GM21515 (cell line): ENCODE measurements around the gene UBAC1.
"Not testable (repeated sequence)": the region's sequence is repeated elsewhere in the genome, so short reads cannot be mapped to it uniquely, and the experiment has no call there.

Experiments
- ATAC-seq: cut with Tn5 transposase; IDR thresholded peaks from one replicate; pipeline ENCODE4 v1.9.1; 2021; ENCODE audit not compliant: unreplicated experiment

UBAC1 gene

DNA sequence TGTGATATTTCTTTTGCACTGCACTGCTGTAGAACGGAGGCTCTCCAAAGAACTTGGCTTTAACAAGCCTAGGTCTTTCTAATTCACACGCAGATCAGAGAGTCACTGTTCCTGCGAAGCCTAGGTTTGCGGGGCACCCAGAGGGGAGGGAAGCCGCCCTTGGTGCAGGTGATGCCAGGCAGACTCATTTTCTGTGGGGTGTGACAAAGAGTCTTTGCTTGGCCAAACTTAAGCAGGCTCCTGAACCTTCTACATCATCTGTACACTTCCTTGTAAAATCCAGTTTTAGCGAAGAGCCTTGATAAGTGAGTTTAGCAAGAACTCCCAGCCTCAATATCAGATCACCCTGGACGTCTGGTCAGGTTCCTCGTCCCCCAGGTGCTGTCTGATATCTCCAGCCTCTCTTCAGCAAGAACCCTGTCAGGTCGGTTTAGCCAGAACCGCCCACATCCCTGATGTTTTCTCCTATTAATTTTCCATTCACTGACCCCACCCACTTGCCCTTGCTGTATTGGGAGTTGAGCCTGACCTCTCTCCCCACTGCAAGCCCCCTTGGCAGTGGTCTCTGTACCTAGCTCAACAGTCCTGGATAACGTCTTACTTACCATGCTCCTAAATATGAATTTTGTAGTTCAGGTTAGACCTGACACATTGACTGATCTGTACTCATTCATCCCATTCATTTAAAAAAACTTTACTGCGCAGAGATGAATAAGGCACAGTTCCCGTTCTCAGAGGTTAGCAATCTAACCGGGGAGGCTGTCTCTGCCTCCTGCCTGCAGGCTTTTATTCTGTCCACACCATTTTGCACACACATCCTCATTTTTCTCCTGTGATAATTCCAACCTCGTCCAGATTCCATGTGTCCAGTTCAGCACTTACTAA lies 880 bp upstream of the UBAC1 start:
- ATAC-seq, result no peak

DNA sequence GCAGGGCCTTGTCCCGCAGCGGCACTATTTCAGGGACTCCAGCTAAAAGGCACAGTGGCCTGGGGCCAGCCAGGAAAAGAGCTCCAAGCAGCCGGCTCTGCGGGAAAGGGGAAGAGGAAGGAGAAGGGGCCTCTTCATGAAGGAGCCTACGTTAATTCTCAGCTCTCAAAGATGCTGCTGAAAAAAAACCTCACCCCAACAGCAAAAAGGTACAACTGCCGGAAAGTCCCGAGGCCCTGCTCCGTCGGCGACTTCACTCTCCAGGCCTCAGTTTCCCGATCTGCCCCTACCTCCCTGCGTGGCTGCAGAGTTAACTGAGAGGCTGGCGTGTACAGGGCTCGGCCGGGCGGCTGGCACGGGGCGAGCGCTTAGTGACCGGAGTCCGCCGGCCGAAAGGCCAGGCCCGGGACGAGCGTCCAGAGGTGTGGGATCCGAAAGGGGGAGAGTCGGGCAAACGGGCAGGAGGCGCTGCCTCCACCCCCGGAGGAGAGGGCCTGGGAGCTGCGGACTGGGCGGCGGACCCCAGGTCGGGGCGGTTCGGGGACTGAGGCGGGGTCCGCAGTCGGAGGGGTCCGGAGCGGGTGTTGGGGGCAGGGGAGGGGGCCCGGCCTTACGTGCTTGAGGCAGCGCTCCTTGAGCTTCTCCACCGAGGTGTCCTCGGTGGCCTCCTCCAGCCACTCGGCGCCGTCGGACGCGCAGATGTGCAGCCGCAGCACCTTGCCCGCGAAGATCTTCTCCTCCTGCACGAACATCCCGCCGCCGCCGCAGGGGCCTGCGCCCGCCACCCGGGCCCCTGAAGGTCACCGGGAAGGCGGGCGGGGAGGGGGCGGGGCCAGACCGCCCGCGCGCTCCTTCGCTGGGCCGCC lies 529 bp downstream of the UBAC1 start:
- no peak for ATAC-seq

DNA sequence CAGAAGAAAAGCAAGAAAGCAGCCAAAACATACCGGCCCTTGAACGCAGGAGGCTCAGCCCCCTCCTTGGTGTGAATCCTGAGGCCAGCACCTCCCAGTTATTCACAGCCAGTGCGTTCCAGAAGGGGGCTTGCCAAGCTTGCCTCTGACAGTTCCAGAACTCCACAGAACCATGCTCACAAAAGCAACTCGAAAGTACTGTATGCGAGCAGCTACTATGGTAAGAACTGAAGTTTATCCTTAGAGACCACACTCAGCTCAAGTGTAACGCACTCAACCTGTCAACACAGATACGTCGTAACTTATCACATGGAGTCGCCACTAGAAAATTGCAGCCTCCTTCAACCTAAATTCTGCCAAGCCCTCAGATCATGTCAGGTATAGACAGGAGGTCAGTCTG lies 1.4 kb downstream of the UBAC1 start:
- ATAC-seq, result no peak

DNA sequence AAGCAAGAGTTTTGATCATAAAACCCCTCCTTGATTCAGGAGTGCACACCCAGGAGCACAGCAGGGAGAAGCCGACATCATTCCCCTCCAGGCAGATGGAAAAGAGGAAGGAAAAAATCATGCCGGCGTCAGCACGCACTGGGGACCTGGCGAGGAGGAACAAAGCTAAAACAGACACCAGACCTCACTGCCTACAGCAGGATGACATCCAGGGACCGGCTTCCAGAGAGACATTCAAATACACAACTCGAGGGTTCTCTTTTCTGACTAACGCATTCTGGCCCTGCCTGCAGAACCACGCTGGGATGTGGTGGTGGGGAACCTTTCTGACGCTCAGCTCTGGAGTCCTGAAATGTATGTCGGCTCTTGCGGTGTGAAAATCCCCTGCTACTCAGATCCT lies 2.7 kb downstream of the UBAC1 start:
- no peak for ATAC-seq

DNA sequence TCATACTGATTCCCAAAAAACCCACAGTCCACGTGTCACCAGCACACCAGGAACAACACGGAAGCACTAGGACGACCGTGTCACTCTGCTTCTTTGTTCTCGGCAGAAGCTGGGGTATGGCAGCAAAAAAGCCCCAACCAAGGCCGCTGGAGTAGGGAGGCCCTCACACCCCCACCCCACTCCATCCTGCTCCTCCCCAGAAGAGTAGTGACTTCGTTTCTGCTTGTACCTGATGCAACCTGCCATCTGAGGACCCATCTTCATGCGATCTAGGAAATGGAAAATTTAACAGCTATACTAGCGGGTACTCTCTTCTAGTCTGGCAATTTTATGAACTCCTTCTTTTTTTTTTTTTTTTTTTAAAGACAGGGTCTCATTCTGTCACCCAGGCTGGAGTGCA lies 3.7 kb downstream of the UBAC1 start:
- ATAC-seq, result no peak

DNA sequence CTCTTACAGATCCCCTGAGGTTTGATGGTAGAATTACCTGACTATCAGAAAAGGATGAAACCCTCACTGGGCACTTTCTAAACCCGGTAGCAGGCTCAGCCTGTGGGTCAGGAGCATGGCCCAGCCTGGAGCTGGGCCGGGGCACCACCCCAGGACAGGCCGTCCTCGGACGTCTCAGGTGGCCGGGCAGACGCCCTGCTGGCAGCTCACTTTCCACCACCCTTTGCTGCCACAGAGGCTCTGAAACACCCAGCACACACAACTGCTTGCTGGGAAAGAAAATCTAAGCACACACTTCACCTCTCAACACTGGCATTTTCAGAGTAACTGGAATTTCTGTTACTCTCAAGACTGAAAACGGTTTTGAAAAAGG lies 4.4 kb downstream of the UBAC1 start:
- no peak for ATAC-seq

DNA sequence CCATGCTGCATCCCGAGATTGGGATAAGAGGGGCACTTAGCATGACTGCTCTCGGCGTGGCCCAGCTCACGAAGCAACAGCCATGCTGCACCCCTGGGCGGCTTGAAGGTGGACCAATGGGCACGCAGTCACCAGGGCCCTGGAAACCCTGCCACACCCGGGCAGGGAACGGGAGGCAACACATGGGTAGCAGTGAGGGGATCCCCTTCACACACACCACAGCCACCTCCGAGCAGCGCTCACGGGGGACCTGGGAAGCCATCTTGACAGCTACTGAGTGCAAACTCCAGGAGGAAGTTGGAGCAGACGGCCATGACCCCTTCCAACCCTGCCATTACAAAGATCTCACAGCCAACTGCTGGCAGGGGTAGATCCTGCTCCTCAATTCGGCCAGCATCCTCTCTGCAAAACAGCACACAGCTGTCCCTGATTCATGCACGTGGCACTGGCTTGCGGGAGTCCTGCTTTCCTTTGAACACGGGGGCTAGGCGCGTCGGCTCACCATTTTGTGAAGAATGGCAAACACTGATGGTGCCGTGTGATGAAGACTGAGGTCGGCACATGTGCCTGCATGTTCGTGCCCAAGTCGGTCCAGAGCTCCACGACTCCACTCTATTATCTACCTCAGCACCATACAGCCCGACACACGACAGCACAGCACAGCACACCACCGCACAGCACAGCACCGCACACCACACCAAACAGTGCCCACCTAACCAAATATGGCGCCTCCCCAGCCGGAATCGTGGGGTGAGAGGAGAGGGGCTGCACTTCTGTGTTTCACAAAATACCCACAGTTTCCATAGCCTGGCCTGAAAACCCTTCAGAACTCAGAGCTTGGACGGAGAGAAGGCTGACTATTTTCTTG lies 5.0 kb downstream of the UBAC1 start:
- ATAC-seq, result no peak

DNA sequence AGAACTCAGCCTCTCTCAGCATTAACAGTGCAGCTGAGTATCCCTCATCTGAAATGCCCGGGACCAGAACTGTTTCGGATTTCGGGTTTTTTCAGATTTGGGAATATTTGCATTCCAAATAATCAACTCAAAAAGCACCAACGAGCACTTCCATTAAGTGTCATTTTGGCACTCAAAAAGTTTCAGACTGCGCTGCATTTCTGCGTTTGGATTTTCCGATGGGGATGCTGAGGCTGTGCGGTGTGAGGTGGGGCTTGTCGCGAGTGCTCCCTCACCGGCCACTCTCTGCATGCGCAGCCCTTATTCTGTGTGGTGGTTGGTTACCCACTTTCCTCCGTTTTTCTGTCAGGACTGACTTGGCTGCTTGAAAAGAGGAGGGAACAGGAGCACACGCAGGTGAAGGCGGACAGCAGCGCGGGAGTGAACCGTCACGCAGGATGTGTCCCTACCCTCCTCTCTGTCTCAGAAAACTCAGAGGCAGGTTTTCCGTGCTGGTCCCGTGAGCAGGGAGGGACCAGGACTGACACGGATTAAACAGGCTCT lies 8.4 kb downstream of the UBAC1 start:
- no peak for ATAC-seq

DNA sequence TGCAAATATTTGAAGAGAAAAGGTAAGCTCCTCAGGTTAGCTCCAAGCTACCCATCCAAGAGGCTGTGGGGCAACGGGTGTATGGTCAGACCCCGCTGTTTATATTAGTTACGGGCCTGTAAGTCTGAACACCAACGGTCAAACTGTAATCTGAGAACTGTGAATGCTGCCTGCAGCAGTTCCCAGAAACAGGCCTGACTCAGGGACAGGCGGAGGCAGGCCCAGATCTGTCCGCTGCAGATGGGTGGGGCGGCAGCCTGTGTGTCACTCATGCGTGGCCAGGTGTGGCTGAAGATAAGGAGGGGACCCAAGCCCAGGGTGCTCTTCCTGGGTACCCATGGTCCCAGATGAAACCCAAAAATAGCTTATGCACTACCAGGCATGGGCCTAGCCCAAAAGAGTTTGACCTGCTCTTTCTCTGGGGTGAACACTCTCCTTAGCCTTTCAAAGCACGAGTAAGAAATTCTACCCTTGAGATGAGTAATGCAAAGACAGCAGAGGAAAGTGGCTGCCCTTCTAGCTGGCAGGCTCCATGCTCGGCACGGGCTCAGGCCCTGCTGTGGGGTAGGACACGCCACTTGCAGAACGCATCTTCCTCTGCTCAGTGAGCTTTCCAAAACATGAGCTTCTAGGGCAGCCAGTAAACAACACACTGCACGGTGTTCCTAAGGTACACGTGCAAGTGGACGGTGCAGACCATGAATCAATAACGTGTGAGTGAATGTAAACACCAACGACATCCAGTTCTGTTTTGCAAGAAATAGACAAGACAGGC lies 9.1 kb downstream of the UBAC1 start:
- ATAC-seq, result no peak

DNA sequence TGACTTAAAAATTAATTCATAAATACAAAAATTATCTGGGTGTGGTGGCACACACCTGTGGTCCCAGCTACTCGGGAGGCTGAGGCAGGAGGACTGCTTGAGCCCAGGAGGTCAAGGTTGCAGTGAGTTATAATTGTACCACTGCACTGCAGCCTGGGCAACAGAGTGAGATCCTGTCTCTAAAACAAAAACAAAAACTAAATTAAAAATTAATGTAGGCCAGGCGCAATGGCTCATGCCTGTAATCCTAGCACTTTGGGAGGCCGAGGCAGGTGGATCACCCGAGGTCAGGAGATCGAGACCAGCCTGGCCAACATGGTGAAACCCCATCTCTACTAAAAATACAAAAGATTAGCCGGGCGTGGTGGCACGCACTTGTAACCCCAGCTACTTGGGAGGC lies 9.9 kb downstream of the UBAC1 start:
- ATAC-seq, result not testable (repeated sequence)

DNA sequence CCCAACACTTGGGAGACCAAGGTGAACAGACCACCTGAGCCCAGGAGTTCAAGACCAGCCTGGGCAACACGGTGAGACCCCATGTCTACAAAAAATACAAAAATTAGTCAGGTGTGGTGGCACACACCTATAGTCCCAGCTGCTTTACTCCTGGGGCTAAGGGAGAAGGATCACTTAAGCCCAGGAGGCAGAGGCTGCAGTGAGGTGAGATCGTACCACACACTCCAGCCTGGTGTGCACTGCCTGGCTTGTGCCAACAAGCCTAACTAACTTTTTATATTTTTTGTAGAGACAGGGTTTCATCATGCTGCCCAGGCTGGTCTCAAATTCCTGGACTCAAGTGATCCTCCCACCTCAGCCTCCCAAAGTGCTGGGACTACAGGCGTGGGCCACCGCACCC lies 10.3 kb downstream of the UBAC1 start:
- not testable (repeated sequence) for ATAC-seq

DNA sequence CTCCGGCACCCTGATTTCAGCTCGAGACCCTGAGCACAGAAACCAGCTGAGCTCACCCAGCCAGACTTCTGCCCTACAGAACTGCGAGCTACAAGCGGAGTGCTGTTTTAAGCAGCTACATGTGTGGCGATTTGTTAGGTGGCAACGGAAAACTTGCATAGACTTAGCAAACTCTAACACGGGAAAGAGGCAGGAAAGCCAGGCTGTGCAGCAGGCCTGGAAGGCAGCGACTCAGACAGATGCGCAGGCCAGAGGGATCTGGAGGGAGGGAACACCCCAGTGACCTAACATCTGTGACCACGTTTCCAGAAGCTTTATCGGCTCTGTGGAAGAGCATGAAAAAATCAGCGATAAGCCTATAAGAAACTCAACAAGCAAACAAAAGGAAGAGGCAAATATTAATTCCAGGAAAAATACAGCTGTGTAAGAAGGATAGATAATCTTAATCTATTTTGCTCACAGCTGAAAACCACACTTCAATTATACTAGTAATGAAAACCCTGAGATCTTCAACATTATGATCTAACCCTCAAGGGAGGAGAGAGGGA lies 11.0 kb downstream of the UBAC1 start:
- no peak for ATAC-seq

DNA sequence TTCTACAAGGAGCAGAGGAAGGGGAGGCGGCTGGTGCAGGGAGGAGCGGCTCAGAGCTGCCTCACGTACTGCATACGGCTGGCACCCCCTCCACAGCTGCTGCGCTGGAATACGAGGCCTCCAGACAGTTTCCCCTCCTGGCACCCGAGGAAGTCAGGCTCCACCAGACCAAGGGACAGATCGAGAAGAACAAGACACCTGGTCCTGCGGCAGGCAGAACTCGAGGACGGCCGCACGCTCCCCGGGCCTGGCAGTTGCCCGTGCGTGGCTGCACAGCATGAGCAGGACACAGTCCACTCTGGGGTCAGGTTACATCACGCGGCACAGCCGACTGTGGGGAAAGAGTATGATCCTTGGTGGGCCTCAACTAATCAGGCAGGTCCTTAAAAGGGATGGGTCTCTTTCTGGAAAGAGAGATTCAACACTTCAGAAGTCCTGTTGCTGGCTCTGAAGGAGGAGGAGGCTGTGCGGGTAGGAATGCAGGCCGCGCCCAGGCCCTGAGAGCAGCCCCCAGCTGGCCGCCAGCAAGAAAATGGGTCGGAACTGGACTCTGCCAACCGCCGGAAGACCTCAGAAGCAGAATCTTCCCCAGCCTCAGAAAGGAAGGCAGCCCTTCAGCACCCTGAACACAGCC lies 11.6 kb downstream of the UBAC1 start:
- ATAC-seq, result no peak

DNA sequence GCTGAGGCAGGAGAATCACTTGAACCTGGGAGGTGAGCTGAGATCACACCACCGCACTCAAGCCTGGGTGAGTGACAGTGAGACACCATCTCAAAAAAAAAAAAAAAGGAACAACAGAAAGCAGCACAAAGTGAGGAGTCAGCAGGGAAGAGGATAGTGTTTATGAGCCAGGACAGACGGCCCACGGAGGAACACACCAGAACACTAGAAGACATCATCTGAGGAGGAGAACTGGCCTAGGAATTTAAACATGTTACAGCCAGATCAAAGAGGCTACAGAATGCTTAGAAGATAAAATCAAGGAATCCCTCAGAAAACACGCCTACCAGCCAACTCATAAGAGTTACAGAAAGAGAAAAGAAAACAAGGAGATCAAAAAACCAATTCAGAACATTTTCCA lies 12.2 kb downstream of the UBAC1 start:
- ATAC-seq, result no peak

DNA sequence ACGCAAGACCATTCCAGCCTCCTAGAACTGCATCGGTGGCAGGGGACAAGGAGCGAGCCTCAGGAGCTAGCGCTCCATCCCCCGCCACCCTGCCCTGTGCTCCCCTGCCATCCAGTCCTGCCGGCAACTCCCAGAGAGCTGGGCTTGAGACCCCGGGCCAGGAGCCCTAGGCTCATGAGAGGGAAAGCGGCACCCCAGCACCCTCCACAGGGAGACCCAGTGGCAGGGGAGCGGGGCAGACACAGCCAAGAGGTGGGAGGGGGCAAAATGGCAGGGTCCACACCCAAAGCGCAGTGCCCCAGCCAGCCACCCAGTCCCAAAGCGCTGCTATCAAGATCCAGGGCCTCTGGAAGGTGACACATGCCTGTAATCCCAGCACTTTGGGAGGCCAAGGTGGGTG lies 12.7 kb downstream of the UBAC1 start:
- ATAC-seq, result no peak

DNA sequence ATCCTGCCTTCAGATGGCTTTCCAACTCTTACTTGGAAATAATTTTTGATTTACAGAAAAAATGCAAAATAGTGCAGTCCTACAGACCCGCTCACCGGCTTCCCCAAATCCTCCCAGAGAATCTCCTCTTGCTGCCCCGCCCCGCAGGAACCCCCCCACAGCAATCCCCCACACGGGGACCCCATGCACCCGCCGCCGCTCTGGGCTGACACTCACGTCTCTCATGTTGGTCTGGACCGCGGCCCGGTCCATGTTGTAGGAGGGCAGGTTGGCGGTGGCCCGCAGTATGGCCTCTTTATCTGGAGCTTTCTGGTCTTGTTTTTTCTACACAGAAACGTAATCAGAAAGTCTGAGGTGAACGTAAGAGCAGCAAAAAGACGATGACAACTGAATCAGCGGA lies 13.6 kb downstream of the UBAC1 start:
- ATAC-seq, result no peak

DNA sequence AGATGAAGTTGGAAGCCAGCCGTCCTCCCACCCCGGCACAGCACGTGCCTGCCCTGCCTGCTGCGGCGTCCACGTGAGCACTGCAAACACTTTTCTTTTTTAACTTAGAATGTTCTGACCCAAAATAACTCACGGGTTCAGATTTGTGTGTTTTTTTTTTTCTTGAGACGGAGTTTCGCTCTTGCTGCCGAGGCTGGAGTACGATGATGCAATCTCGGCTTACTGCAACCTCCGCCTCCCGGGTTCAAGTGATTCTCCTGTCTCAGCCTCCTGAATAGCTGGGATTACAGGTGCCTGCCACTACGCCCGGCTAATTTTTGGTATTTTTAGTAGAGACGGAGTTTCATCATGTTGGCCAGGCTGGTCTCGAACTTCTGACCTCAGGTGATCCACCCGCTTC lies 14.1 kb downstream of the UBAC1 start:
- ATAC-seq, result not testable (repeated sequence)

DNA sequence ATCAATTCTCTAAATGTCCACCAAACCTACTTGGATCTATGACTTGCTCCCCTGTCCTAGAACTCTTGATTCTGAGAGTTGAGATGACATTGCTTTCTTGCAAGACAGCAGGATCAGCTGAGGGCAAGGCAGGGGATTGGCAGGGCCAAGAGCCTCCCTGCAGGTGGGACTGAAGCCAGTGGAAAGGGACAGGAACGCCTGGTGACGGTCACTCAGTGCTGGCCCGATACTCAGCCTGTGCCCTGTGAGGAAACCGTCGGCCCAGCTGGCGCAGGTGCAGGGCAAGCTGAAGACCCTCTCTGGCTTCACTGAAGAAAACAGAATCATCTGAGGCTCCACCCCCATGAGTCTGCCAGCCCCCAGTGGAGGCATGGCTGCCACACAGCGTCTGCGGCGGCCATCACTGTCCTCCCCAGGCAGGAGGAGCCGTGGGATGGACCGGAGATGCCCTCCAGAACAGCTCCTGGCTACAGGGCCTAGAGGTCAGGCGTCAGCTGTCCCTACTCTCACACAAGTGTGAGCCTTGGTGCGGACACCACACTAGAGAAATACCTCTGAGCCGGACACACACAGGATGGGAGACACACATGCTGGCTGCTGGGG lies 14.7 kb downstream of the UBAC1 start:
- ATAC-seq, result no peak

DNA sequence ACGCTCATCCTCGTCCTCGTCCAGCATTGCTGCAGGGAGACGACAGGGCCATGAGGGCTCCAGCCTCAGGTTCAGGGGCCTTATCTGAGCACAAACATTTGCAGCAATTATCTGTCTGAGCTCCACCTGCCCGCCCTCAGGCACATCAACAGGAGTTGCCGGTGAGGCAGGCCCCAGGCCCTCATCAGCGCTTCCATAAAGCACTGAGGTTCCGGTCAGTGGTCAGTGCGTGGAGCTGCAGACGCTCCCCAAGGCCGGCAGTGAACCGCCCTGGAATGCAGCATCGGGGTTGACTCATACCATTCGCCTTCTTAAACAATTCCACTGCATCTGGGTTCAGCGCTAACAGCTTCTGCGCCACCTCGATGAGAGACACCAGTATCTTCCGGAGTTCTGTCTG lies 15.2 kb downstream of the UBAC1 start:
- no peak for ATAC-seq
